NCI-H524 treated with DMSO at 0.1 percent for 48 hours (cell line): ENCODE data around the gene NPM1.

Experiments
- DNase-seq: peaks from one replicate; lab custom pipeline; 2025; lab: John Stamatoyannopoulos, UW

NPM1 gene

GRCh38 chr5:171450423-171451331, 63.0 kb downstream of the NPM1 start:
- no peak for DNase-seq

- DNase-seq, result no peak
Observed at GRCh38 chr5:171451421-171451820, 63.8 kb downstream of the NPM1 start.

- DNase-seq, result no peak
Observed at GRCh38 chr5:171453056-171453725, 65.5 kb downstream of the NPM1 start.

- no peak for DNase-seq
Observed at GRCh38 chr5:171453988-171454387, 66.3 kb downstream of the NPM1 start.

- DNase-seq, result no peak
Observed at GRCh38 chr5:171454549-171454948, 66.9 kb downstream of the NPM1 start.

- DNase-seq, result no peak
Observed at GRCh38 chr5:171455522-171455921, 67.9 kb downstream of the NPM1 start.

- no peak for DNase-seq
Observed at GRCh38 chr5:171457208-171457981, 69.7 kb downstream of the NPM1 start.

GRCh38 chr5:171459839-171460238, 72.2 kb downstream of the NPM1 start:
- DNase-seq, result no peak
